Lower leg skin (tissue), 3 donors: ENCODE data around the gene NDUFB10.

ENCODE experiments used
- CTCF ChIP-seq, 3 donors: fragments of 450-650 bp; IDR thresholded peaks; one replicate each; pipeline ENCODE4 v1.5.1; 2016; ENCODE audit warnings: antibody characterized with exemption in 3 of 3, mild to moderate bottlenecking in 3 of 3, moderate library complexity in 2 of 3
- POLR2A ChIP-seq, 2 donors: fragments of 450-650 bp; IDR thresholded peaks; one replicate each; pipeline ENCODE4 v1.6.1; 2016 to 2017; ENCODE audit warnings: antibody characterized with exemption in 2 of 2, mild to moderate bottlenecking in 1 of 2, moderate library complexity in 1 of 2

- TF ChIP-seq CTCF (IDR thresholded peaks at IDR 0.05) (no peak), POLR2A (IDR thresholded peaks at IDR 0.05) (no peak)
Measured at GRCh38 chr16:1950559-1950958, 8.8 kb upstream of the NDUFB10 start.
